Body of pancreas (tissue), 4 donors: ENCODE data around the gene ZBTB5. TPM values are rescaled to one million over a fixed set of nuclear protein-coding genes. Genes with fewer than 3 reads are reported as not detected.

Experiments
- ATAC-seq: fragments of 150-250 bp; one replicate; pipeline ENCODE4 v1.9.1; 2016
- DNase-seq, 4 donors: peaks; one replicate each; pipeline ENCODE4 v3.0.0-alpha.2; 2019
- H3K27ac ChIP-seq, 4 donors: fragments of 200-600 bp; sonication (generic); 1 replicate in 3 of 4; 2 replicates in 1 of 4; pipeline versions ENCODE4 v1.5.1 to v1.6.1; 2016 to 2019; ENCODE audit warnings: mild to moderate bottlenecking in 1 of 4, mixed read lengths in 1 of 4, moderate library complexity in 1 of 4
- H3K27me3 ChIP-seq, 2 donors: fragments of 200-600 bp; sonication (generic); one replicate each; pipeline ENCODE4 v1.6.0; 2016; ENCODE audit warnings: mild to moderate bottlenecking in 1 of 2
- H3K36me3 ChIP-seq, 2 donors: fragments of 200-600 bp; sonication (generic); replicated peaks in 1 of 2; 2 replicates each; pipeline ENCODE4 v1.5.1; 2016; ENCODE audit warnings: low read depth in 2 of 2; ENCODE audit not compliant: insufficient read depth in 1 of 2
- H3K4me1 ChIP-seq: fragments of 200-600 bp; sonication (generic); one replicate; pipeline ENCODE4 v1.6.0; 2016
- H3K4me3 ChIP-seq, 2 donors: fragments of 200-600 bp; sonication (generic); 1 replicate in 1 of 2; 2 replicates in 1 of 2; pipeline ENCODE4 v1.5.1; 2016 to 2019
- H3K9me3 ChIP-seq, 3 donors: fragments of 200-600 bp; sonication (generic); 1 replicate in 2 of 3; 2 replicates in 1 of 3; pipeline ENCODE4 v1.5.1; 2016
- POLR2A ChIP-seq, 3 donors: fragments of 450-650 bp; IDR thresholded peaks; one replicate each; pipeline ENCODE4 v1.6.1; 2016; ENCODE audit warnings: antibody characterized with exemption in 3 of 3, mild to moderate bottlenecking in 2 of 3
- WGBS, 2 donors: methylation state at CpG; one replicate each; pipeline ENCODE4 v1.1.5; 2017; 5-methylcytosine and 5-hydroxymethylcytosine counted together
- intact Hi-C: fragments of 100-400 bp; cut with DNase I; formaldehyde crosslinking; loops from one replicate; pipeline ENCODE4 v1.15.1; 2023
- total RNA-seq, 2 donors: library from RNA; depleted of rRNA; stranded (reverse); fragments of >200 nt; gene quantifications; one replicate each; pipeline ENCODE4 v1.1.0, GENCODE V29; 2016
- TF ChIP-seq, protein P1 (sequence below), 7 experiments: fragments of 450-650 bp in 4 of 7; fragments of 200-600 bp in 3 of 7; sonication (generic) in 3 of 7; IDR thresholded peaks; one replicate each; pipeline ENCODE4 v1.5.1; 2016 to 2019; ENCODE audit warnings: antibody characterized with exemption in 7 of 7

ZBTB5 gene
- total RNA-seq, 2 donors from 2014 or later, result 8.8 to 9.9 TPM

DNA sequence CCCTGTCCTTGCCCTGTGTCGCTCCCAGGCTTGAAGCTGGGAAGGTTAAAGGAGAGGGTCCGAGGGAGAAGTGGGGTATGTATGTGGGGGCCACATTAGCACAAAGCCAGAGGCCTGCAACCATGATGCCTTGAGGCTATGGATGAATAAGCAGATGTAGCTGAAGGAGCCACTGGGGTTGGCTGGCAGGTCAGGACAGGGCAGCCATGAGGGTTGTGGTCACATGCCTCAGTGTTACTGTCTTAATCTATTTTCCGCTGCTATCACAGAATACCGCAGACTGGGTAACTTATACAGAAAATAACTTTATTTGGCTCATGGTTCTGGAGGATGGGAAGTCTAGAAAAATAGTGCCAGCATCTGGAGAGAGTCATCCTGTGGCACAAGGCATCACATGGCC, 51.9 kb downstream of the ZBTB5 start:
- ATAC-seq (no peak), DNase-seq (no peak)
- H3K36me3 ChIP-seq, result no peaks in the 10 kb centered on the region
- intact Hi-C loops, result no loop called here
- TF ChIP-seq, protein P1, sequence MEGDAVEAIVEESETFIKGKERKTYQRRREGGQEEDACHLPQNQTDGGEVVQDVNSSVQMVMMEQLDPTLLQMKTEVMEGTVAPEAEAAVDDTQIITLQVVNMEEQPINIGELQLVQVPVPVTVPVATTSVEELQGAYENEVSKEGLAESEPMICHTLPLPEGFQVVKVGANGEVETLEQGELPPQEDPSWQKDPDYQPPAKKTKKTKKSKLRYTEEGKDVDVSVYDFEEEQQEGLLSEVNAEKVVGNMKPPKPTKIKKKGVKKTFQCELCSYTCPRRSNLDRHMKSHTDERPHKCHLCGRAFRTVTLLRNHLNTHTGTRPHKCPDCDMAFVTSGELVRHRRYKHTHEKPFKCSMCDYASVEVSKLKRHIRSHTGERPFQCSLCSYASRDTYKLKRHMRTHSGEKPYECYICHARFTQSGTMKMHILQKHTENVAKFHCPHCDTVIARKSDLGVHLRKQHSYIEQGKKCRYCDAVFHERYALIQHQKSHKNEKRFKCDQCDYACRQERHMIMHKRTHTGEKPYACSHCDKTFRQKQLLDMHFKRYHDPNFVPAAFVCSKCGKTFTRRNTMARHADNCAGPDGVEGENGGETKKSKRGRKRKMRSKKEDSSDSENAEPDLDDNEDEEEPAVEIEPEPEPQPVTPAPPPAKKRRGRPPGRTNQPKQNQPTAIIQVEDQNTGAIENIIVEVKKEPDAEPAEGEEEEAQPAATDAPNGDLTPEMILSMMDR (IDR thresholded peaks at IDR 0.05), result no peak
- TF ChIP-seq POLR2A (IDR thresholded peaks at IDR 0.05), result no peak
- 80 to 81% methylated on average over 4 of the region's 4 CpGs for whole genome bisulfite sequencing, 2 donors
- no peaks in the 10 kb centered on the region for H3K27me3 ChIP-seq
- H3K9me3 ChIP-seq, result no peaks in the 10 kb centered on the region
- no peak overlapping the region for H3K4me3 ChIP-seq
- peaks cover 18% of the 10 kb centered on the region for H3K4me1 ChIP-seq
- no peak overlapping the region for H3K27ac ChIP-seq

DNA sequence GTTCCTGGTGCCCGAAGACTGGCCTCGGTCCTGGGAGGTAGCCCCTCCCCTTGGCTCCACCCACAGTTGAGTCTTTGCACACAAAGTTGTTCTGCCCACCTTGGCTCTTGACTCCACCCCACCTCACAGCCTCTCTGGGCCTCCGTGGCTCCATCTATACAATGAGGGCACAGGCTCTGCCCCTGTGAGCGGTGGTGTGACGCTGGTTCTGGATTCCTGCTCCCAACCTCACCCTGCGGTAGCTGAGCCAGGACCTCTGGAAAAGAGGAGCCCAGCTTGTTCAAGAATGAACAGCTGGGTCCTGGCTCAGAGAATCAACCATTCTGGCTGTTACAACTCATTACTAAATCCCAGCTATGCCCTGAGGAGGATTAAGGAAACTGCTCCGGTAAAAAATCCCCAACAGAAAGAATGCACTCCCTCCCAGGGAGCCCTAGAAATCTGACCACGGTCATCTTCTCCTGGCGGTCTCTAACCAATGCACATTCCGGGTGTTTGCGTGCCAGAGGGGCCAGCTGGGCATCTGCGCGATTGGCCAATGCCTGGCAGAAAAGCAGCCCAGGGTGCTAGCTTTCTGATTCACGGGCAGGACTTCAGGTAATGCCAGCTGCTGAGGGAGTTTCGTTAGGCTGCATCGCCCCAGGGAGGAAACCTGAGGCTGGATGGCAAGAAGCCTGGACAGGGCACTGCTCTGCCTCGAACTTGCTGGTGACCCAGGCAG, 52.7 kb downstream of the ZBTB5 start:
- intact Hi-C loops, result no loop called here
- TF ChIP-seq, protein P1 (IDR thresholded peaks at IDR 0.05), result no peak
- no peak for TF ChIP-seq POLR2A (IDR thresholded peaks at IDR 0.05)
- no peaks in the 10 kb centered on the region for H3K27me3 ChIP-seq
- H3K4me1 ChIP-seq, result peaks cover 12% of the 10 kb centered on the region
- DNase-seq (no peak), ATAC-seq (no peak)
- H3K9me3 ChIP-seq, result no peaks in the 10 kb centered on the region
- H3K36me3 ChIP-seq, result no peaks in the 10 kb centered on the region
- H3K27ac ChIP-seq, result no peak overlapping the region
- WGBS, 2 donors, result 83% methylated on average over 13 to 17 of the region's 17 CpGs
- H3K4me3 ChIP-seq, result no peak overlapping the region

DNA sequence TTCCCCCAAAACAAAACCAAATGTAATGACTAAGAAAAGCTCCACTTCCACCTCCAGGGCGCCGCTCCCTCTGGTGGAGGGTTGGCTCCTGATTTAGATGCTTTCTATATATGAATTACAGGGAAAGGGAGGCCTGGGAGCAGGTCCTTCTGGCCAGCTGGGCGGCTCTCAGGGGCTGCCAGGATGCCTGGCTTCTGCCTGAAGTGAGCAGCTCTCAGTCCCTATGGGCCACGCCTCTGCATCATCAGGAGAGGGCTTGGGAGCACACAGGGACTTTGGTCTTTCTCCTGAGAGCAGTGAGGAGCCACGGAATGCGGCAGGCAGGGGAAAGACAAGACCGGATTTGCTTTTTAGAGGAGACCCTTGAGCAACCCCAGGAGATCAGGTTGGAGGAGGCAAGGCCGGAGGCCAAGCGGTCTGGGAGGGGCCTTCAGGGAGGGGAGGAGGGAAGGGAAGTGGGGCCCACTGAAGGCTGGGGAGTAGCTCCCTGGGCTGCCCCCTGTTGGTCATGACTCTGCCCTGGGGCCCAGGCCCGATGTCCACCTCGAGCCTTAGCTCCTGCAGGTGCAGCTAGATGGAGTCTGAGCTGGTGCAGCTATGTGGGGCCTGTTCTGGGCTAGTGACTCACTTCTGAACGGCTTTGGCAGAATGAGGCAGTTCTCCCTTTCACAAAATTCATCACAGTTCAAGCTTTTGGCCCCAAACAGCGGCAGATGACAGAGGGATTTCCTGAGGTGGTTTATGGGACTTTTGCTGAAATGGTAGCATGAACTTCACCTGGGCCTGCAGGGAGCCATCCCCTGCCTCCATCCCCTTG, 54.1 kb downstream of the ZBTB5 start:
- WGBS, 2 donors, result 85 to 87% methylated on average over 9 to 12 of the region's 13 CpGs
- no peak for TF ChIP-seq POLR2A (IDR thresholded peaks at IDR 0.05)
- TF ChIP-seq, protein P1 (IDR thresholded peaks at IDR 0.05), result no peak
- ATAC-seq, result no peak

DNA sequence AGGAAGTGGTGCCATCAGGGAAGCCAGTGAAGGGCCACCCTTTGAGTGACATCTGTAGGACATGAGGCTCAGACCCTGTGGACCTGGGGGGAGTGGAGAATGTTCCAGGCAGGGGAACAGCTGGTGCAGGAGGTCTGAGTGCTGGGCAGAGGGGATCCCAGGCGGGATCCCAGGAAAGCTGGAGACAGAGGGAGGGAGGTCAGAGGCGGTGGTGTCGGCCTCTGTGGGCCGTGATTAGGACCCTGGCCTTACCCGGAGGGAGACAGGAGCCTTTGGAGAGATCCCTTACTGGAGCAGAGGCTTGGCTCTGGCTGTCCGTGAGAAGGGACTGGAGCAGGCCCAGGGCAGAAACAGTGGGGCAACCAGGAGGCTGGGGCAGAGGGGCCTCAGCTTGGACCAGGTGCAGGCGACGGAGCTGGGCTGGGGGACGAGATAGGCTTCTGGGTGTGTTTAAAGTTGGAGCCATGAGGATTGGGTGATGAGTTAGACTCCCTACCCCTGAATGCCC, 54.8 kb downstream of the ZBTB5 start:
- DNase-seq (no peak), ATAC-seq (no peak)
- Histone ChIP-seq H3K9me3 (no peaks in the 10 kb centered on the region), H3K4me1 (peaks cover 30% of the 10 kb centered on the region), H3K27ac (no peak overlapping the region), H3K4me3 (no peak overlapping the region), H3K27me3 (no peaks in the 10 kb centered on the region), H3K36me3 (no peaks in the 10 kb centered on the region)
- no peak for TF ChIP-seq POLR2A (IDR thresholded peaks at IDR 0.05)
- TF ChIP-seq, protein P1 (IDR thresholded peaks at IDR 0.05), result no peak
- intact Hi-C loops, result no loop called here
- 84 to 92% methylated on average over 9 of the region's 9 CpGs for WGBS, 2 donors

More for the DNA sequence above, 54.1 kb downstream of the ZBTB5 start:
- H3K9me3 ChIP-seq, result no peaks in the 10 kb centered on the region
- H3K27ac ChIP-seq, result no peak overlapping the region
- H3K4me3 ChIP-seq, result no peak overlapping the region
- no peaks in the 10 kb centered on the region for H3K27me3 ChIP-seq
- no peaks in the 10 kb centered on the region for H3K36me3 ChIP-seq
- peaks cover 25% of the 10 kb centered on the region for H3K4me1 ChIP-seq
- DNase-seq, result no peak
- intact Hi-C loops, result no loop called here
